ENCODE results near the gene OR1N1. TPM values are rescaled to one million over a fixed set of nuclear protein-coding genes. Genes with fewer than 3 reads are reported as not detected.

Gene OR1N1
- total and polyA plus RNA-seq, 2 of the 13 experiments (the other 11 are each of a cell fraction or from before 2014, with no cell fraction given) = not detected

DNA sequence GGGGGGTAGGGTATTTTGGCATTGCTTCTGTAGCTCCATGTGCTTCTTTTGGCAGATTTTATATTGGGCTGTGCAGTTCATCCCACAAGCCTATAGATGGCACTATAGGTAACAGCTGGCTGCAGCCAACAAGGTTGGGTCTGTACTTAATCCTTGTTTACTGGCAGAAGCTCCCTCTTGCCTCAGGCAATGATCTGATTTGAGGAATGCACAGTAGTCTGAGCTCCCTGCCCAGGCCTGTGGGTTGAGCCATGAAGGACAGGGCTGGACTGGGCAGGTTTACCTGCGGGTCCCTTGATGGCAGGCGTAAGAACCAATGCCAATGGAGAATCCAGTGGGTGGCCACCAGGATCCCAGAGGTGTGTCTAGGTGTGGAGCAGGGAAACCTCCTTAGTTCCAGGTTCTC is 28.2 kb downstream of the OR1N1 start:
- BruUV-seq (replicated peaks) = no TSS peak
- peak; percentile 67 for ATAC-seq
- Histone ChIP-seq H3K27ac (ENCODE audit: extremely low read length, insufficient read depth, low read length) (no peak overlapping the region), H3K79me2 (ENCODE audit: insufficient read depth, low read length) (no peaks in the 10 kb centered on the region), H3K27me3 (ENCODE audit: control insufficient read depth in 1 of 2, insufficient read depth in 2 of 2, low read length in 2 of 2) (no peaks in the 10 kb centered on the region), H4K20me1 (ENCODE audit: insufficient read depth, low read length) (no peaks in the 10 kb centered on the region), H3K4me3 (replicated peaks in 1 of 3; ENCODE audit: insufficient read depth in 1 of 3, low read depth in 2 of 3, low read length in 3 of 3) (no peak overlapping the region), H3K9ac (ENCODE audit: insufficient read depth, low read depth, low read length) (no peak overlapping the region), H2AFZ (ENCODE audit: low read length) (no peak overlapping the region), H3K9me3 (ENCODE audit: low read length) (no peaks in the 10 kb centered on the region), H3K4me2 (ENCODE audit: low read depth, low read length) (no peak overlapping the region), H3K36me3 (replicated peaks in 1 of 2; ENCODE audit: control insufficient read depth in 1 of 2, insufficient read depth in 2 of 2, low read length in 2 of 2) (no peaks in the 10 kb centered on the region), H3K4me1 (ENCODE audit: insufficient read depth, low read length) (no peaks in the 10 kb centered on the region)
- in situ Hi-C loops (cut with HindIII; ENCODE audit: extremely low pct_ligation_motif_present, low pct_unique_long_range_greater_than_20kb) = no loop called here
- WGBS (ENCODE audit: low lambda C conversion rate) = 40% methylated on average over 1 of the region's 2 CpGs
- CTCF ChIA-PET (ENCODE audit: low intra/inter-chr PET ratio, low total read pairs) = interaction anchor here (0.9 kb wide), 1 partner anchor 340 kb away, joined by 3 read pairs; no protein-coding TSS in a partner anchor
- FAIRE-seq = peak; percentile 54
- DNase-seq (ENCODE audit: low spot score) = peak; percentile 24
- peak; percentile 44 for TF ChIP-seq STAG1 (CRISPR knock-in tag; IDR thresholded peaks at IDR 0.05)
- TF ChIP-seq, protein P1, sequence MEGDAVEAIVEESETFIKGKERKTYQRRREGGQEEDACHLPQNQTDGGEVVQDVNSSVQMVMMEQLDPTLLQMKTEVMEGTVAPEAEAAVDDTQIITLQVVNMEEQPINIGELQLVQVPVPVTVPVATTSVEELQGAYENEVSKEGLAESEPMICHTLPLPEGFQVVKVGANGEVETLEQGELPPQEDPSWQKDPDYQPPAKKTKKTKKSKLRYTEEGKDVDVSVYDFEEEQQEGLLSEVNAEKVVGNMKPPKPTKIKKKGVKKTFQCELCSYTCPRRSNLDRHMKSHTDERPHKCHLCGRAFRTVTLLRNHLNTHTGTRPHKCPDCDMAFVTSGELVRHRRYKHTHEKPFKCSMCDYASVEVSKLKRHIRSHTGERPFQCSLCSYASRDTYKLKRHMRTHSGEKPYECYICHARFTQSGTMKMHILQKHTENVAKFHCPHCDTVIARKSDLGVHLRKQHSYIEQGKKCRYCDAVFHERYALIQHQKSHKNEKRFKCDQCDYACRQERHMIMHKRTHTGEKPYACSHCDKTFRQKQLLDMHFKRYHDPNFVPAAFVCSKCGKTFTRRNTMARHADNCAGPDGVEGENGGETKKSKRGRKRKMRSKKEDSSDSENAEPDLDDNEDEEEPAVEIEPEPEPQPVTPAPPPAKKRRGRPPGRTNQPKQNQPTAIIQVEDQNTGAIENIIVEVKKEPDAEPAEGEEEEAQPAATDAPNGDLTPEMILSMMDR (CRISPR knock-in tag; IDR thresholded peaks at IDR 0.05) = peak; percentile 73
- no peak for TF ChIP-seq ZNF547 (CRISPR knock-in tag; IDR thresholded peaks at IDR 0.05)
- TF ChIP-seq CEBPG (CRISPR knock-in tag; IDR thresholded peaks at IDR 0.05) = no peak
- TF ChIP-seq, protein P2, sequence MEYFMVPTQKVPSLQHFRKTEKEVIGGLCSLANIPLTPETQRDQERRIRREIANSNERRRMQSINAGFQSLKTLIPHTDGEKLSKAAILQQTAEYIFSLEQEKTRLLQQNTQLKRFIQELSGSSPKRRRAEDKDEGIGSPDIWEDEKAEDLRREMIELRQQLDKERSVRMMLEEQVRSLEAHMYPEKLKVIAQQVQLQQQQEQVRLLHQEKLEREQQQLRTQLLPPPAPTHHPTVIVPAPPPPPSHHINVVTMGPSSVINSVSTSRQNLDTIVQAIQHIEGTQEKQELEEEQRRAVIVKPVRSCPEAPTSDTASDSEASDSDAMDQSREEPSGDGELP (IDR thresholded peaks at IDR 0.05; ENCODE audit: borderline replicate concordance, low read depth) = peak; percentile 67; the same call in 1 of the 2 replicates
- TF ChIP-seq, protein P3, sequence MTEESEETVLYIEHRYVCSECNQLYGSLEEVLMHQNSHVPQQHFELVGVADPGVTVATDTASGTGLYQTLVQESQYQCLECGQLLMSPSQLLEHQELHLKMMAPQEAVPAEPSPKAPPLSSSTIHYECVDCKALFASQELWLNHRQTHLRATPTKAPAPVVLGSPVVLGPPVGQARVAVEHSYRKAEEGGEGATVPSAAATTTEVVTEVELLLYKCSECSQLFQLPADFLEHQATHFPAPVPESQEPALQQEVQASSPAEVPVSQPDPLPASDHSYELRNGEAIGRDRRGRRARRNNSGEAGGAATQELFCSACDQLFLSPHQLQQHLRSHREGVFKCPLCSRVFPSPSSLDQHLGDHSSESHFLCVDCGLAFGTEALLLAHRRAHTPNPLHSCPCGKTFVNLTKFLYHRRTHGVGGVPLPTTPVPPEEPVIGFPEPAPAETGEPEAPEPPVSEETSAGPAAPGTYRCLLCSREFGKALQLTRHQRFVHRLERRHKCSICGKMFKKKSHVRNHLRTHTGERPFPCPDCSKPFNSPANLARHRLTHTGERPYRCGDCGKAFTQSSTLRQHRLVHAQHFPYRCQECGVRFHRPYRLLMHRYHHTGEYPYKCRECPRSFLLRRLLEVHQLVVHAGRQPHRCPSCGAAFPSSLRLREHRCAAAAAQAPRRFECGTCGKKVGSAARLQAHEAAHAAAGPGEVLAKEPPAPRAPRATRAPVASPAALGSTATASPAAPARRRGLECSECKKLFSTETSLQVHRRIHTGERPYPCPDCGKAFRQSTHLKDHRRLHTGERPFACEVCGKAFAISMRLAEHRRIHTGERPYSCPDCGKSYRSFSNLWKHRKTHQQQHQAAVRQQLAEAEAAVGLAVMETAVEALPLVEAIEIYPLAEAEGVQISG (CRISPR knock-in tag; IDR thresholded peaks at IDR 0.05) = peak; percentile 64
- TF ChIP-seq ZSCAN29 (CRISPR knock-in tag; conservative IDR thresholded peaks at IDR 0.05) = no peak
- peak; percentile 27; the same call in 1 of the 2 replicates for TF ChIP-seq SMC3 (IDR thresholded peaks at IDR 0.05; ENCODE audit: low read length)
- no peak for TF ChIP-seq ATF7-NPFF (CRISPR knock-in tag; IDR thresholded peaks at IDR 0.05; ENCODE audit: low read depth)
- 0 out of 2 replicates have a peak, but pooled peaks have one; percentile 28 for TF ChIP-seq ZNF572 (CRISPR knock-in tag; IDR thresholded peaks at IDR 0.05)
- POLR2A ChIA-PET = no interaction called here
- intact Hi-C loops (cut with micrococcal nuclease; ENCODE audit: unreplicated experiment) = no loop called here

All from HepG2 (cell line).